NT2/D1 (cell line): ENCODE measurements around the gene NCS1.

Experiments
- DNase-seq: peaks from one replicate; pipeline ENCODE4 v3.0.0-alpha.2; 2011; ENCODE audit warnings: low read depth, low spot score
- H3K27me3 ChIP-seq: 2 replicates; pipeline ENCODE4 v1.6.0; 2011; ENCODE audit warnings: mild to moderate bottlenecking; ENCODE audit not compliant: insufficient read length, insufficient read depth
- H3K36me3 ChIP-seq: 2 replicates; pipeline ENCODE4 v1.6.1; 2011; ENCODE audit warnings: mild to moderate bottlenecking, low read length, mixed read lengths; ENCODE audit not compliant: insufficient read depth, insufficient read length
- H3K4me1 ChIP-seq: 2 replicates; pipeline ENCODE4 v1.5.1; 2011; ENCODE audit not compliant: insufficient read depth, insufficient read length
- H3K4me3 ChIP-seq: 2 replicates; pipeline ENCODE4 v1.5.1; 2011; ENCODE audit warnings: low read depth; ENCODE audit not compliant: insufficient read length
- H3K9ac ChIP-seq: 2 replicates; pipeline ENCODE4 v1.6.0; 2011; ENCODE audit warnings: low read depth; ENCODE audit not compliant: insufficient read length
- H3K9me3 ChIP-seq: 2 replicates; pipeline ENCODE4 v1.5.1; 2011; ENCODE audit warnings: mild to moderate bottlenecking, low read length; ENCODE audit not compliant: insufficient read depth
- SUZ12 ChIP-seq: IDR thresholded peaks from 2 replicates; pipeline ENCODE4 v1.6.1; 2011; ENCODE audit not compliant: insufficient read length, insufficient read depth; ENCODE audit errors: extremely low read depth
- YY1 ChIP-seq: IDR thresholded peaks from 2 replicates; pipeline ENCODE4 v1.6.1; 2011; ENCODE audit not compliant: insufficient read length, insufficient read depth
- ZNF274 ChIP-seq: IDR thresholded peaks from 2 replicates; pipeline ENCODE4 v1.6.1; 2011; ENCODE audit warnings: mild to moderate bottlenecking, low read depth, low read length

NCS1 gene

DNA sequence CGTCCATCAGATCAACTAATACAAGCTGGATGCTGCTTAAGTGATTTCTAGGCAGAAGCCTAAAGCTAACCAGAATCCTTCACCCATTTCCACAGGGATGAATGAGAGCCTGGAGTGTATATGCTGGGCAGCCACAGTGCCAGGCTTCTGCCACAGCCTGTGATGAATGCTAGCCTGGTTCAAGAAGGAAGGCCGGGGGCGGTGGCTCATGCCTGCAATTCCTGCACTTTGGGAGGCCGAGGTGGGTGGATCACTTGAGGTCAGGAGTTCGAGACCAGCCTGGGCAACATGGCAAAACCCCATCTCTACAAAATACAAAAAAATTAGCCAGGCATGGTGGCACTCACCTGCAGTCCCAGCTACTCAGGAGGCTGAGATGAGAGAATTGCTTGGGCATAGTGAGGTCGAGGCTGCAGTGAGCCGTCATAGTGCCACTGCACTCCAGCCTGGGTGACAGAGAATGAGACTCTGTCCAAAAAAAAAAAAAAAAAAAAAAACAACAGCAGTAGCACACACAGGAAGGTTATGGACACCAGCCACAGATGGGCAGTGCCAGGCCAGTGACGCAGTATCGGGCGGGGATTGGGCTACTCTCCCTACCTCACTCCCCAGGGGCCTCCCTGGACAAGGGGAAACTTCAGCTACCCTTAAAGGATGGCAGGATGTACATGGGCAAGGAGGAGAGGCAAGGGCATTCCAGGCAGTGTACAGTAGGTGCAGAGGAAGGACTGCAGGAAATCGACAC, 70.2 kb downstream of the NCS1 start:
- H3K9me3 ChIP-seq = no peaks in the 10 kb centered on the region
- no peaks in the 10 kb centered on the region for H3K36me3 ChIP-seq
- DNase-seq = no peak
- TF ChIP-seq ZNF274 = no peak
- no peak for TF ChIP-seq SUZ12
- no peak for TF ChIP-seq YY1
- no peak overlapping the region for H3K4me3 ChIP-seq
- H3K4me1 ChIP-seq = peaks cover 20% of the 10 kb centered on the region
- H3K9ac ChIP-seq = no peak overlapping the region
- peaks cover 7% of the 10 kb centered on the region for H3K27me3 ChIP-seq

DNA sequence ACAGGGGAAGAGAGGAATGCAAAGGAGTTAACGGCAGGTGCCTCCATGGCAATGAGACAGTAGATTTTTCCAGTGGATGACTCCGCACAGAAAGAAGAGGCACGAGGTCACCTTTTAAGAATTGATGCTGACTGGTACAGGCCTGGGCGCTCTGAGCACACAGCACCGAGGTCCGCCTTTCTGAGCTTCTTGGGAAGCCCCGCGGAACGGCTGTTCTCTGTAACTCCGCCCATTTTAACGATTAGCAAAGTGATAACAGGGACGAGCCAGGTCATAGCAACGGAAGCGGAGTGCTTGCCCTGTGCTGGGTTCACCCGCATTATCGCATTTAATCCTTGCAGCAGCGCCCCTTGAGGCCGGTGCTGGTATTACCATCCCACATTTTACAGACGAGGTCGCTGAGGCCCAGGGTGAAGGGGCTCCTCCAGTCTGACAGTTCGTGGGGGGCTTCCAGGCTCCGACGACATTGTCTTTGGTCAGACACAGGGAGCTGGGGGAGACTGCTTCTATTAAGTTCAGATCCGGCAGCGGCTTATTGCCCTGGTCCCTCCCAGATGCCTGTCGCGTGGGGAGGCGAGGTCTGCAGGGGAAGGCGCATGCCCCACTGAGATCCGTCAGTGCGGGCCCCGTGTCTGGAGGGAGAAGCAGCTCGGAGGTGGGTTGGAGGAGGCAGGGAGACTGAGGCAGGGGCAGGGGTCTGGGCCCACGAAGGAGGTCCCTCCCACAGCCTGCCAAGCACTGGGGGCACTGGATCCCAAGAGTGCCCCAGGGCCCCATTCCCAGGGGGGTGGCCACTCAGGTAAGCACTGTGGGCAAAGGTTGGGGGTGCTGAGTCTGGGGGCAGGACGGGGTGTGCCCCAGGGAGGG, 71.0 kb downstream of the NCS1 start:
- peak overlapping the region; percentile 43 for H3K9ac ChIP-seq

DNA sequence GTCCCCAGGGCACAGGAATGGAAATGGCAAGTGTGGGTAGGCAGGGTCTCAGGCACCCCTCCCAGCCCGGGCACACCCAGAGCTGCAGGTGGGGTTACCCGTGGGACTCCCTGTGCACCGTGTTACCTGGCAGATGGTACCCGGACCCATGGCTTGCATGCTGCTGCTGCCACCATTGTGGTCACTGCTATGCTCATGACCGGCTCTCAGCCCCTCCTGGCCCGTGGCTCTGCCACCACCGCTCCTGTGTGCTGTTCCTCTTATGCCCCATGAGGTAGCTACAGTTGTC, 71.6 kb downstream of the NCS1 start:
- DNase-seq = no peak
- H3K27me3 ChIP-seq = peaks cover 7% of the 10 kb centered on the region
- H3K9ac ChIP-seq = peak overlapping the region; percentile 43
- peaks cover 17% of the 10 kb centered on the region for H3K4me1 ChIP-seq
- no peaks in the 10 kb centered on the region for H3K9me3 ChIP-seq
- H3K36me3 ChIP-seq = no peaks in the 10 kb centered on the region
- TF ChIP-seq SUZ12 (no peak), ZNF274 (no peak)
- no peak overlapping the region for H3K4me3 ChIP-seq

More for the DNA sequence above, 71.0 kb downstream of the NCS1 start:
- peaks cover 7% of the 10 kb centered on the region for H3K27me3 ChIP-seq
- no peaks in the 10 kb centered on the region for H3K9me3 ChIP-seq
- H3K36me3 ChIP-seq = no peaks in the 10 kb centered on the region
- H3K4me1 ChIP-seq = peaks cover 20% of the 10 kb centered on the region
- TF ChIP-seq YY1 (no peak), ZNF274 (no peak), SUZ12 (no peak)
- H3K4me3 ChIP-seq = no peak overlapping the region
- DNase-seq = no peak

DNA sequence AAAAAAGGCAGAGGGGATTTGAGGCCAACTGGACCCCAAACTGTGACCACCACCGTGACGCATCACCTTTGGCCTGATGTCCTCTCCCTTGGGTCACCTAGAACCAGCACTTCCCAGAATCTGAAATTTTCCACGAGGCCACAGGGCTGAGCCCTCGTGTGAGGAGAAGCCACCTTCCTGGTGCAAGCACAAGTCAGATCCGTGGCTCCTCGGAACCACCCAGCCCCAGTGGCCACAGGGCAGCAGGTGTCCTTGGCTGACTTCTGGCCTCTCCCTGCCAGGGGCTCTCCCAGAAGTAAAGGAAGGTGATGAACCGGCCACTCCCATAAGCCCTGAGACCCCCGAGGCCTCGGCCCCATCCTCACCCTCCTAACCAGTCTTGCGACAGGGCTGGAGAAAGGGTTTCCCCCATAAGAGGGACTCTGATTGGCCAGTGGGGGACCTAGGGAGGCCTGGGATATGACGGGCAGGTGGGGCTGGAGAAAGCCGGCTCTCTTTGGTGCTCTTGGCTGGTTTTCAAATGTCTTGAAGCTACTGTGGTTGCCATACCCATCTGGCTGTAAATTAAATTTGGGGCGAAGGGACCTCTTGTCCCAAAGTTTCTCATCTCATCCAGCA, 72.5 kb downstream of the NCS1 start:
- Histone ChIP-seq H3K4me3 (no peak overlapping the region), H3K27me3 (peaks cover 7% of the 10 kb centered on the region), H3K9ac (no peak overlapping the region), H3K4me1 (peaks cover 13% of the 10 kb centered on the region), H3K36me3 (no peaks in the 10 kb centered on the region), H3K9me3 (no peaks in the 10 kb centered on the region)
- DNase-seq = no peak
- TF ChIP-seq YY1 (no peak), ZNF274 (no peak), SUZ12 (no peak)

DNA sequence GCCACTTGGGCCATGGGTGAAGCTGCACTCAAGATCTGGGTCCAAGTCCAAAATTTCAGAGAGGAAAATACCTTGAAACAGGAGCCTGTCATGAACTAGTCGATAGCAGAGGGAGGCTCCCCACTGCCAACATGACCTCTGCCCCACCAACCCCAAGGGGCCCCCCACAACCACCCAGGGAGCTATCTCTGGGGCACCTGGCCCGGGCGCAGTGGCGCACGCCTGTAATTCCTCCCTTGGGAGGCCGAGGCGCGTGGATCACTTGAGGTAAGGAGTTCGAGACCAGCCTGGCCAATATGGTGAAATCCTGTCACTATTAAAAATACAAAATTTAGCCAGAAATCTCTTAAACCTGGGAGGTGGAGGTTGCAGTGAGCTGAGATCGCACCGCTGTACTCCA, 73.3 kb downstream of the NCS1 start:
- Histone ChIP-seq H3K9ac (no peak overlapping the region), H3K27me3 (peaks cover 7% of the 10 kb centered on the region), H3K36me3 (no peaks in the 10 kb centered on the region), H3K9me3 (no peaks in the 10 kb centered on the region), H3K4me3 (no peak overlapping the region), H3K4me1 (peaks cover 6% of the 10 kb centered on the region)
- no peak for TF ChIP-seq YY1
- no peak for TF ChIP-seq SUZ12
- no peak for TF ChIP-seq ZNF274
- DNase-seq = no peak

DNA sequence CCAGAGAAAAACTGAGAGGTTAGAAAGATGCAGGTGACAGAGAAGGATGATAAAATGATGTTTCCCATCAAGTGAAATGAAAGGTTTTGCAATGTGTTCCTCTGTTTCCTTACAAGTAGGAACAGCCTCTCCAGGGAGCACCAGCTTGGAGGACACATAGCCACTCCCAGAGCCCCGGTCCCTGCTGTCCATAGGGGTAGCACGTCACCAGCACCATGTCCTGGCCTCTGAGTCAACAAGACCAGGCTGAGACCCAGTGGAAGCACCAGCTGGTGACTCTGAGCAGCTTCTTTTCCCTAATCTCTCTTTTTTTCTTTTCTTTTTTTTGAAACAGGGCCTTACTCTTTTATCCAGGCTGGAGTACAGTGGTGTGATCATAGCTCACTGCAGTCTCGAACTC, 73.9 kb downstream of the NCS1 start:
- H3K9ac ChIP-seq = no peak overlapping the region
- no peak for DNase-seq
- peaks cover 7% of the 10 kb centered on the region for H3K27me3 ChIP-seq

More for the DNA sequence above, 73.9 kb downstream of the NCS1 start:
- no peaks in the 10 kb centered on the region for H3K36me3 ChIP-seq
- no peaks in the 10 kb centered on the region for H3K9me3 ChIP-seq
- TF ChIP-seq SUZ12 = no peak
- TF ChIP-seq ZNF274 = no peak
- no peak for TF ChIP-seq YY1
- H3K4me3 ChIP-seq = no peak overlapping the region
- peaks cover 6% of the 10 kb centered on the region for H3K4me1 ChIP-seq
